ENCODE results near the gene IKZF2. TPM values are rescaled to one million over a fixed set of nuclear protein-coding genes. Genes with fewer than 3 reads are reported as not detected.

The IKZF2 gene
- polyA plus RNA-seq, 1 donor (not counting 4 experiments of a cell fraction or from before 2014, with no cell fraction given), result 8.2 TPM

- no peak for TF ChIP-seq EZH2 (IDR thresholded peaks at IDR 0.05; ENCODE audit: low read length)
- no peak for TF ChIP-seq CTCF (optimal IDR thresholded peaks at IDR 0.05 in 1 of 3, IDR thresholded peaks at IDR 0.05 in 1 of 3, conservative IDR thresholded peaks at IDR 0.05 in 1 of 3; ENCODE audit: extremely low read depth in 1 of 3, insufficient read depth in 2 of 3, low read length in 3 of 3)
These were observed 191.1 kb downstream of the IKZF2 start for GRCh38 chr2:212960336-212960735.

GRCh38 chr2:212959471-212960117 lies 191.8 kb downstream of the IKZF2 start:
- Histone ChIP-seq H3K27ac (ENCODE audit: control insufficient read depth, insufficient read depth, low read length) (no peak overlapping the region), H3K9me1 (ENCODE audit: control insufficient read depth, extremely low read depth, insufficient read depth, low read length) (no peaks in the 10 kb centered on the region), H3K9me3 (ENCODE audit: control insufficient read depth, low read depth, low read length) (no peaks in the 10 kb centered on the region), H2AFZ (ENCODE audit: control insufficient read depth, low read length) (peak overlapping the region; percentile 42), H3K27me3 (ENCODE audit: control insufficient read depth, extremely low read depth, insufficient read depth, low read length) (no peaks in the 10 kb centered on the region), H3K9ac (ENCODE audit: control insufficient read depth, extremely low read depth, insufficient read depth, low read length) (no peak overlapping the region), H3K4me3 (ENCODE audit: control insufficient read depth in 2 of 3, extremely low read depth in 1 of 3, insufficient read depth in 2 of 3, low read depth in 1 of 3, low read length in 3 of 3) (no peak overlapping the region), H3K79me2 (ENCODE audit: control insufficient read depth, insufficient read depth, low read length) (no peaks in the 10 kb centered on the region), H3K4me1 (ENCODE audit: control insufficient read depth, extremely low read depth, insufficient read depth, low read length) (peaks cover 21% of the 10 kb centered on the region), H3K4me2 (ENCODE audit: control insufficient read depth, extremely low read depth, insufficient read depth, low read depth, low read length) (peak overlapping the region; percentile 29), H3K36me3 (ENCODE audit: control insufficient read depth in 2 of 2, extremely low read depth in 1 of 2, insufficient read depth in 2 of 2, low read length in 2 of 2) (no peaks in the 10 kb centered on the region), H4K20me1 (ENCODE audit: control insufficient read depth, extremely low read depth, insufficient read depth, low read length) (no peaks in the 10 kb centered on the region)
- DNase-seq (ENCODE audit: low read depth, low spot score), result no peak
- peak; percentile 90 for FAIRE-seq
- TF ChIP-seq CTCF (optimal IDR thresholded peaks at IDR 0.05 in 1 of 3, IDR thresholded peaks at IDR 0.05 in 1 of 3, conservative IDR thresholded peaks at IDR 0.05 in 1 of 3; ENCODE audit: extremely low read depth in 1 of 3, insufficient read depth in 2 of 3, low read length in 3 of 3) (no peak), EZH2 (IDR thresholded peaks at IDR 0.05; ENCODE audit: low read length) (no peak)
- dilution Hi-C loops (cut with MboI; ENCODE audit: extremely low pct_ligation_motif_present, low sequenced_read_pairs), result no loop called here

More at GRCh38 chr2:212960336-212960735, 191.1 kb downstream of the IKZF2 start:
- dilution Hi-C loops (cut with MboI; ENCODE audit: extremely low pct_ligation_motif_present, low sequenced_read_pairs), result no loop called here
- Histone ChIP-seq H3K36me3 (ENCODE audit: control insufficient read depth in 2 of 2, extremely low read depth in 1 of 2, insufficient read depth in 2 of 2, low read length in 2 of 2) (no peaks in the 10 kb centered on the region), H3K9me3 (ENCODE audit: control insufficient read depth, low read depth, low read length) (no peaks in the 10 kb centered on the region), H3K4me1 (ENCODE audit: control insufficient read depth, extremely low read depth, insufficient read depth, low read length) (peaks cover 21% of the 10 kb centered on the region), H3K27ac (ENCODE audit: control insufficient read depth, insufficient read depth, low read length) (no peak overlapping the region), H3K9ac (ENCODE audit: control insufficient read depth, extremely low read depth, insufficient read depth, low read length) (no peak overlapping the region), H3K79me2 (ENCODE audit: control insufficient read depth, insufficient read depth, low read length) (no peaks in the 10 kb centered on the region), H3K4me2 (ENCODE audit: control insufficient read depth, extremely low read depth, insufficient read depth, low read depth, low read length) (no peak overlapping the region), H3K4me3 (ENCODE audit: control insufficient read depth in 2 of 3, extremely low read depth in 1 of 3, insufficient read depth in 2 of 3, low read depth in 1 of 3, low read length in 3 of 3) (no peak overlapping the region), H2AFZ (ENCODE audit: control insufficient read depth, low read length) (no peak overlapping the region), H4K20me1 (ENCODE audit: control insufficient read depth, extremely low read depth, insufficient read depth, low read length) (no peaks in the 10 kb centered on the region), H3K27me3 (ENCODE audit: control insufficient read depth, extremely low read depth, insufficient read depth, low read length) (no peaks in the 10 kb centered on the region), H3K9me1 (ENCODE audit: control insufficient read depth, extremely low read depth, insufficient read depth, low read length) (no peaks in the 10 kb centered on the region)
- FAIRE-seq (no peak), DNase-seq (ENCODE audit: low read depth, low spot score) (no peak)

Data from keratinocyte (primary cell).